ENCODE measurements around the gene CDK5R1. TPM values are rescaled to one million over a fixed set of nuclear protein-coding genes. Genes with fewer than 3 reads are reported as not detected.

The CDK5R1 gene
- total RNA-seq, 1 experiment from 2014 or later: 4.0 TPM

GRCh38 chr17:32533296-32533695 lies 46.5 kb downstream of the CDK5R1 start:
- no peak overlapping the region for H3K27ac Mint-ChIP-seq (ENCODE audit: low read depth, unreplicated experiment)
- POLR2A ChIA-PET: no interaction called here
- intact Hi-C loops (cut with micrococcal nuclease): no loop called here
- H3K9me3 Mint-ChIP-seq (ENCODE audit: unreplicated experiment): no peaks in the 10 kb centered on the region
- no TSS peak for BruUV-seq (replicated peaks)
- no peaks in the 10 kb centered on the region for H3K27me3 Mint-ChIP-seq (ENCODE audit: insufficient read depth, unreplicated experiment)
- H3K4me1 Mint-ChIP-seq (ENCODE audit: insufficient read depth, unreplicated experiment): no peaks in the 10 kb centered on the region
- H3K36me3 Mint-ChIP-seq (ENCODE audit: insufficient read depth, unreplicated experiment): peaks cover 4% of the 10 kb centered on the region
- H3K4me3 Mint-ChIP-seq (ENCODE audit: unreplicated experiment): no peak overlapping the region
- no peak for TF ChIP-seq CTCF (IDR thresholded peaks at IDR 0.05; ENCODE audit: unreplicated experiment)
- CTCF ChIA-PET: interaction anchor here (0.8 to 0.9 kb wide), 2 partner anchors 23 to 38 kb away, joined by 3 to 7 read pairs; no protein-coding TSS in a partner anchor
- DNase-seq (ENCODE audit: unreplicated experiment): no peak

- BruUV-seq (replicated peaks): no TSS peak
- ChIA-PET CTCF (interaction anchor here (0.6 kb wide), 1 partner anchor 25 kb away, joined by 3 read pairs; no protein-coding TSS in a partner anchor), POLR2A (interaction anchor here (0.7 kb wide), 1 partner anchor 52 kb away, joined by 3 read pairs; no protein-coding TSS in a partner anchor)
- Mint-ChIP-seq H3K27me3 (ENCODE audit: insufficient read depth, unreplicated experiment) (no peaks in the 10 kb centered on the region), H3K36me3 (ENCODE audit: insufficient read depth, unreplicated experiment) (peaks cover 5% of the 10 kb centered on the region), H3K9me3 (ENCODE audit: unreplicated experiment) (no peaks in the 10 kb centered on the region), H3K4me3 (ENCODE audit: unreplicated experiment) (no peak overlapping the region), H3K4me1 (ENCODE audit: insufficient read depth, unreplicated experiment) (no peaks in the 10 kb centered on the region), H3K27ac (ENCODE audit: low read depth, unreplicated experiment) (no peak overlapping the region)
- DNase-seq (ENCODE audit: unreplicated experiment): no peak
- intact Hi-C loops (cut with micrococcal nuclease): no loop called here
- no peak for TF ChIP-seq CTCF (IDR thresholded peaks at IDR 0.05; ENCODE audit: unreplicated experiment)
Observed at GRCh38 chr17:32536736-32537643, 50.2 kb downstream of the CDK5R1 start.

Other genes starting within 250 kb of the CDK5R1 start
- gene RHBDL3, start 221.2 kb upstream of the CDK5R1 start, total RNA-seq (2022): not detected in 2 replicates
- 11.5 and 18.1 TPM in 2 replicates for gene C17orf75, start 144.8 kb upstream of the CDK5R1 start, total RNA-seq (2022)
- gene ZNF207, start 136.8 kb upstream of the CDK5R1 start, total RNA-seq (2022): 167 and 179 TPM in 2 replicates
- gene PSMD11, start 42.5 kb upstream of the CDK5R1 start, total RNA-seq (2022): 123 and 134 TPM in 2 replicates